GM12874 (cell line): ENCODE data around the gene LAMC1.

Experiments
- TF ChIP-seq, protein P1 (sequence below): IDR thresholded peaks from 2 replicates; pipeline ENCODE4 v1.5.1; 2011; ENCODE audit warnings: low read depth, mild to moderate bottlenecking, control low read depth, low read length, moderate library complexity; ENCODE audit not compliant: insufficient read depth

LAMC1 gene

DNA sequence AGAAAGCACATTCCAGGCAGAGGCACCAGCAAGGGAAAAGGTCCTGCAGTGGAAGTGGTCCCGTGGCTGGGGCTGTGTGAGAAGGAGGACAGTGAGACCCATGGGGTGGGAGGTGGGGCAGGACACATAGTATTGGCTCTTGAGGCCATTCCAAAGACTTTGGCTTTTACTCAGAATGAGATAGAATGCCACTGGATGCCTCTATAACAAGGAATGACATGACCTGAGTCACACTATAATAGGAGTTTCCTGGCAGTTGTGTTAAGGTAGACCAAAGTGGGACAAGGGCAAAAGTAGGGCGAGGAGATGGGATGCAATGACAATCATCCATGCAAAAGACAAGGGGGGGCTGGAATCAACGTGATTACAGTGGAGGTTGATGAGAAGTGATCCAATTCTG lies 138.2 kb downstream of the LAMC1 start:
- TF ChIP-seq, protein P1, sequence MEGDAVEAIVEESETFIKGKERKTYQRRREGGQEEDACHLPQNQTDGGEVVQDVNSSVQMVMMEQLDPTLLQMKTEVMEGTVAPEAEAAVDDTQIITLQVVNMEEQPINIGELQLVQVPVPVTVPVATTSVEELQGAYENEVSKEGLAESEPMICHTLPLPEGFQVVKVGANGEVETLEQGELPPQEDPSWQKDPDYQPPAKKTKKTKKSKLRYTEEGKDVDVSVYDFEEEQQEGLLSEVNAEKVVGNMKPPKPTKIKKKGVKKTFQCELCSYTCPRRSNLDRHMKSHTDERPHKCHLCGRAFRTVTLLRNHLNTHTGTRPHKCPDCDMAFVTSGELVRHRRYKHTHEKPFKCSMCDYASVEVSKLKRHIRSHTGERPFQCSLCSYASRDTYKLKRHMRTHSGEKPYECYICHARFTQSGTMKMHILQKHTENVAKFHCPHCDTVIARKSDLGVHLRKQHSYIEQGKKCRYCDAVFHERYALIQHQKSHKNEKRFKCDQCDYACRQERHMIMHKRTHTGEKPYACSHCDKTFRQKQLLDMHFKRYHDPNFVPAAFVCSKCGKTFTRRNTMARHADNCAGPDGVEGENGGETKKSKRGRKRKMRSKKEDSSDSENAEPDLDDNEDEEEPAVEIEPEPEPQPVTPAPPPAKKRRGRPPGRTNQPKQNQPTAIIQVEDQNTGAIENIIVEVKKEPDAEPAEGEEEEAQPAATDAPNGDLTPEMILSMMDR: no peak

DNA sequence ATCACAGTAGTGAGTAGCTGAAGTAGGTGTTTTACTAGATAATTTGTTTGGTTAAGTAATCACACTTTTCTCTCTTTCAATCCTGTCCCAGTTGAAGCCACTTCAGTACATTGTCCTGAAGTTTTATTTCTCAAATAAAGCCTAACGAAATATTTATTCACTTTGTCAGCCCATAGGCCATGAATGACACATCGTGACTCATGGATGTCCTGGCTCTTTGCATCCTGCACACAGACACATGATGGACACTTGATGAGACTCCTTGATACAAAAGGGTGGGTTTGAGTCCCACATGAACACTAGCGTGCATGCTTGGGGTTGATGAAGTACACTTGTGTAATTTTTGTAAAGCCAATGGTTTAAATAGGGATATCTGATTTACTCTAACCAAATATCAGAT lies 140.1 kb downstream of the LAMC1 start:
- TF ChIP-seq, protein P1: no peak

DNA sequence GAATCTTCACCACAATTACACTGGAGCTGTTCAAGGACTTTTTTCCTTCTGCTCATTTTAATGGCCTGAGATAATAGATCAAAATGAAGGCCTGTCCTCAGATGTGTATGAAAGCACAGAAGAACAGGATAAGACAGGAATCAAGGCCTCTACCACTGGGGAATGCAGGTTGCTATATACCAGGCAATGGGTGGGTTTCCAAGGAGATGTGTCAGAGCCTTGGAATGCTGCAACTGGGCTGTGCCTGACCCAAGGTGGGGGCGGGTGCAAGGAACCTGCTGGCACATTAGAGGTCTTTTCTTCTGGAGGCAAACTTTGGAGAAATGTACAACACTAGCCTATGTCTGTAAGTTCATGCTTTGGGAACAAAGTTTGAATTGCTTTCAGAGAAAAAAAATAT lies 141.1 kb downstream of the LAMC1 start:
- TF ChIP-seq, protein P1: no peak

DNA sequence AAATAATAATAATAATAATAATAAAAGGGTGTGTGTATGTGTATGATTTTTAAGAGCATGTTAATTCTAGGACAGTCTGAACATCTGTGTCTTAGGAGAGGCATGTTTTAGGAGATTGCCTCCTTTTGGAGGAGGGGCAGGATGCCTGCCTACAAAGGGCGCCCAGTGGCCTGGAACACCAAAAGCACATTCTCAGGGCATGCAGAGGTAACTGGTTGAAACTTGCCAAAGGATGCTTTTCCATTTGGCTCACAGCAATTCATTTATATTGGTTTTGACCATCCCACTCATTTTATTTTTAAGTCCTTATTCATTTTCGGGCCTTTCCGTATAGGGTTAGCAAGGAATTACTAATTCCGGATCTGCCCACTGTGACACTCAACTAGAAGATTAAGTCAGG lies 141.7 kb downstream of the LAMC1 start:
- TF ChIP-seq, protein P1: no peak

DNA sequence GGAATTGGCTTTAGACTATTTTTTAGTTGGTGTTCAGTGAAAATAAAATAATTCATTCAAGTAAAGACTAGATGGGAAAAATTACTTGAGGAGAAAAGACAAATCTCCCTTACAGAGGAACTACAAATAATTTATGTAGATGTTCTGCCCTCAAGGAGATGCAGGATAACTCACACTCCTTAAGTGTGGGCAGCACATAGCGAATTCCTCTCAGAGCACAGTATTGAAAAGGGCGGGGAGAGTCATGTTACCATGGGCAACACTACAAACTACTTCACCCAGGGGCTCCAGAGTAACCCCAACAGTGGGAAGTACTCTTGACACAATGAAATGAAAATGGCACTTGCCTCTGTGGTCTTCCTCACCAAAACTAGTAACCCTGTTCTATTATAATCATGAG lies 142.2 kb downstream of the LAMC1 start:
- TF ChIP-seq, protein P1: no peak

DNA sequence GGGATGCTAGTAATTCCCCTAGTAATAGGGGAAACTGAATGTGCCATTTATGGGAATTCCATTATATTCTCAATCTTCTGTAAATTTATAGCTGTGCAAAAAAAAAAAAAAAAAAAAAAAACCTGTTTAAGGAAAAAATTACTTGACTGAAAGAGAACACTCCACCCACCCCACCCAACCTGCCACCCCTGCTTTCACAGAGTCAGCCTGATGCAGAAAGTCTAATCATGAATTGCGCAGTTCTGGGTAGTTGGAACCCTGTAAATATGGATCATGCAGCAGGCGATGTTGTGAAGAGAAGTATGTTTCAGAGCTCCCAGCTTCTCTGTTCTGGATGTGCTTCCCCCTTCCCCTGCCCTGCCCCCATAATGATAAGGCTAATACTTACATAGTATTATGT lies 143.2 kb downstream of the LAMC1 start:
- TF ChIP-seq, protein P1: no peak

DNA sequence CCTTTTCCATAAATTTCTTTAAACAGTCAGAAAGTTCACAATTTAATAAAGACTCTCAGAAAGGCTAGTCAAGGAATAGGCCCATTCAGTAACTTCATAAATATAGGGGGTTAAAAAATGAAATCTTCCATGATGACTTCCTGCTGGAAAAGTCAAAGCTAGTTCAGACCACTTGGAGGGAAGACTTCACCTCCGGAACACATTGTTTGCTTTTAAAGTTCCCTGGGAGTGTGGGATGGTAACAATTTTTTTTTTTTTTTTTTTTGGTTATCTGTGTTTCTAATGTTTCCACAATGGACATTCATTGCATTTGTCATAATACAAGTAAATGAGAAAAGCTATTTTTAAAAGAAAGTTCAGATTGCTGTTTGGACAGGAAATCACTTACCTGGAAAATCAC lies 144.5 kb downstream of the LAMC1 start:
- TF ChIP-seq, protein P1: no peak

DNA sequence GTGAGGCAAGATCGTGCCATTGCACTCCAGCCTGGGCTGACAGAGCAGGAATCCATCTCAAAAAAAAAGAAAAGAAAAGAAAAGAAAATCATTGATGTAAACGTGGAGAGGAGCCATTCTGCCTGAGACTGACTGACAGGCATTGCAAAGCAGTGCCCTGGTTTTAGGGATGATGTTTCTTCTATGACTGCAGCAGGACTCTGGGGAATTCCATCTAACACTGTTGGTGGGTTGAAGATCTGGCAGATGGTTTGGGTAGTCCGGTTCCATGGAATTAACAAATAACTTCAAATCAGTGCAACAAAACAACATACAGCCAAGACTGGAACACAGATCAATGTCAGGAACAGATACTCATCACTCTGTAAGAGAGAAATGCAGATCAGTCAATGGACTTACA lies 145.1 kb downstream of the LAMC1 start:
- TF ChIP-seq, protein P1: no peak
